Measurements from ENCODE around the gene OPCML. TPM values are rescaled to one million over a fixed set of nuclear protein-coding genes. Genes with fewer than 3 reads are reported as not detected.

The OPCML gene
- polyA plus RNA-seq, 3 donors: not detected

DNA sequence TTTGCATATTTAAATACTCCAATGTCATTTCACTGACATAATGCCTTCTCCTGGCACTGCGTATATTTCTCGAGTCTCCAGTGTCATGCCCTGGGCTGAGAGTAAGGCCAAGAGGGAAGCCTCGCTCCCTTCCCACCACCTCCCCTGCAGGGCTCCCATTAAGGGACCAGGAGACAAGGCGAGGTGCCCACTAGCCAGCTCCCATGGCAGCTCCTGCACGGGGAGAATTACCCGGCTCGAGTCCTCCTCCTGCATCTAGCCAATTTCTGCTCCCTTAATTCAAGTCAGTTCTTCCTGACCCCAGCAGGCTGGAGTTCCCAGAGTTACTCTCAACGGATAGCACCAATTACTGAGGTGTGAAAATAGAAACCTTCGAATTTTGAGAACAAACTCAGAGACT, 31.9 kb downstream of the OPCML start:
- Histone ChIP-seq H3K9me3 (replicated peaks in 1 of 2; ENCODE audit: control insufficient read depth in 1 of 2, insufficient read depth in 1 of 2, low read length in 2 of 2) (no peaks in the 10 kb centered on the region), H3K4me2 (replicated peaks; ENCODE audit: extremely low read depth, low read length, poor library complexity, severe bottlenecking) (no peak overlapping the region), H3K4me3 (replicated peaks in 1 of 3; ENCODE audit: low read depth in 2 of 3, low read length in 3 of 3) (no peak overlapping the region), H4K20me1 (ENCODE audit: insufficient read depth, low read length) (no peaks in the 10 kb centered on the region), H3K27me3 (ENCODE audit: control insufficient read depth in 2 of 2, insufficient read depth in 2 of 2, low read length in 2 of 2) (no peaks in the 10 kb centered on the region), H3K9ac (ENCODE audit: insufficient read depth, low read length, poor library complexity, severe bottlenecking) (no peak overlapping the region), H3K27ac (ENCODE audit: low read depth in 1 of 2, low read length in 2 of 2) (no peak overlapping the region), H3K36me3 (replicated peaks in 1 of 2; ENCODE audit: control insufficient read depth in 1 of 2, insufficient read depth in 2 of 2, low read length in 2 of 2) (no peaks in the 10 kb centered on the region), H2AFZ (ENCODE audit: insufficient read depth, low read depth, low read length, poor library complexity, severe bottlenecking) (no peak overlapping the region), H3K79me2 (ENCODE audit: insufficient read depth, low read length) (no peaks in the 10 kb centered on the region), H3K4me1 (ENCODE audit: control insufficient read depth in 1 of 2, insufficient read depth in 2 of 2, low read length in 2 of 2) (no peaks in the 10 kb centered on the region)
- Mint-ChIP-seq H3K27me3 (ENCODE audit: low read depth in 3 of 3) (peaks cover 0 to 3% (median 0%) of the 10 kb centered on the region in 3 donors), H3K27ac (no peak overlapping the region), H3K36me3 (no peaks in the 10 kb centered on the region), H3K4me1 (no peaks in the 10 kb centered on the region), H3K9me3 (peaks cover 0 to 8% (median 0%) of the 10 kb centered on the region in 7 donors), H3K4me3 (no peak overlapping the region)
- no peak for DNase-seq
- 83% methylated on average over 6 of the region's 9 CpGs for WGBS (ENCODE audit: insufficient coverage)
- intact Hi-C loops (cut with micrococcal nuclease): no loop called here
- TF ChIP-seq, protein P1, sequence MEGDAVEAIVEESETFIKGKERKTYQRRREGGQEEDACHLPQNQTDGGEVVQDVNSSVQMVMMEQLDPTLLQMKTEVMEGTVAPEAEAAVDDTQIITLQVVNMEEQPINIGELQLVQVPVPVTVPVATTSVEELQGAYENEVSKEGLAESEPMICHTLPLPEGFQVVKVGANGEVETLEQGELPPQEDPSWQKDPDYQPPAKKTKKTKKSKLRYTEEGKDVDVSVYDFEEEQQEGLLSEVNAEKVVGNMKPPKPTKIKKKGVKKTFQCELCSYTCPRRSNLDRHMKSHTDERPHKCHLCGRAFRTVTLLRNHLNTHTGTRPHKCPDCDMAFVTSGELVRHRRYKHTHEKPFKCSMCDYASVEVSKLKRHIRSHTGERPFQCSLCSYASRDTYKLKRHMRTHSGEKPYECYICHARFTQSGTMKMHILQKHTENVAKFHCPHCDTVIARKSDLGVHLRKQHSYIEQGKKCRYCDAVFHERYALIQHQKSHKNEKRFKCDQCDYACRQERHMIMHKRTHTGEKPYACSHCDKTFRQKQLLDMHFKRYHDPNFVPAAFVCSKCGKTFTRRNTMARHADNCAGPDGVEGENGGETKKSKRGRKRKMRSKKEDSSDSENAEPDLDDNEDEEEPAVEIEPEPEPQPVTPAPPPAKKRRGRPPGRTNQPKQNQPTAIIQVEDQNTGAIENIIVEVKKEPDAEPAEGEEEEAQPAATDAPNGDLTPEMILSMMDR (IDR thresholded peaks at IDR 0.05): no peak

GRCh38 chr11:133498969-133499368, 33.3 kb downstream of the OPCML start:
- intact Hi-C loops (cut with micrococcal nuclease): no loop called here
- H3K4me3 Mint-ChIP-seq: no peak overlapping the region
- 93% methylated on average over 4 of the region's 7 CpGs for WGBS (ENCODE audit: insufficient coverage)

More at GRCh38 chr11:133498969-133499368, 33.3 kb downstream of the OPCML start:
- no peak overlapping the region for H3K4me3 ChIP-seq (replicated peaks in 1 of 3; ENCODE audit: low read depth in 2 of 3, low read length in 3 of 3)
- no peak overlapping the region for H3K27ac ChIP-seq (ENCODE audit: low read depth in 1 of 2, low read length in 2 of 2)
- peaks cover 0 to 8% (median under 1%) of the 10 kb centered on the region in 7 donors for H3K9me3 Mint-ChIP-seq
- no peaks in the 10 kb centered on the region for H3K4me1 Mint-ChIP-seq
- H3K27me3 Mint-ChIP-seq (ENCODE audit: low read depth in 3 of 3): peaks cover 0 to 3% (median 0%) of the 10 kb centered on the region in 3 donors
- no peaks in the 10 kb centered on the region for H3K9me3 ChIP-seq (replicated peaks in 1 of 2; ENCODE audit: control insufficient read depth in 1 of 2, insufficient read depth in 1 of 2, low read length in 2 of 2)
- no peak overlapping the region for H2AFZ ChIP-seq (ENCODE audit: insufficient read depth, low read depth, low read length, poor library complexity, severe bottlenecking)
- no peak for DNase-seq
- H4K20me1 ChIP-seq (ENCODE audit: insufficient read depth, low read length): no peaks in the 10 kb centered on the region
- no peaks in the 10 kb centered on the region for H3K36me3 Mint-ChIP-seq
- no peaks in the 10 kb centered on the region for H3K27me3 ChIP-seq (ENCODE audit: control insufficient read depth in 2 of 2, insufficient read depth in 2 of 2, low read length in 2 of 2)
- no peaks in the 10 kb centered on the region for H3K4me1 ChIP-seq (ENCODE audit: control insufficient read depth in 1 of 2, insufficient read depth in 2 of 2, low read length in 2 of 2)
- H3K9ac ChIP-seq (ENCODE audit: insufficient read depth, low read length, poor library complexity, severe bottlenecking): no peak overlapping the region
- H3K27ac Mint-ChIP-seq: no peak overlapping the region
- H3K36me3 ChIP-seq (replicated peaks in 1 of 2; ENCODE audit: control insufficient read depth in 1 of 2, insufficient read depth in 2 of 2, low read length in 2 of 2): no peaks in the 10 kb centered on the region
- no peak overlapping the region for H3K4me2 ChIP-seq (replicated peaks; ENCODE audit: extremely low read depth, low read length, poor library complexity, severe bottlenecking)
- TF ChIP-seq, protein P1 (IDR thresholded peaks at IDR 0.05): no peak
- H3K79me2 ChIP-seq (ENCODE audit: insufficient read depth, low read length): no peaks in the 10 kb centered on the region
